Measurements from ENCODE around the gene PKIG. TPM values are rescaled to one million over a fixed set of nuclear protein-coding genes. Genes with fewer than 3 reads are reported as not detected.

PKIG gene
- total RNA-seq, 1 donor from 2014 or later = 114 TPM

GRCh38 chr20:44662261-44662660, 79.9 kb downstream of the PKIG start:
- no peak for DNase-seq (ENCODE audit: low spot score)

GRCh38 chr20:44664131-44664530, 81.8 kb downstream of the PKIG start:
- no peak for DNase-seq (ENCODE audit: low spot score)

GRCh38 chr20:44666066-44666465, 83.7 kb downstream of the PKIG start:
- no peak for DNase-seq (ENCODE audit: low spot score)

Other genes starting within 250 kb of the PKIG start
- gene R3HDML, start 245.5 kb upstream of the PKIG start, total RNA-seq (ENCODE audit: insufficient read depth, low replicate concordance) = not detected
- 2.2 TPM for gene HNF4A, start 226.9 kb upstream of the PKIG start, total RNA-seq (ENCODE audit: insufficient read depth, low replicate concordance)
- gene TTPAL, start 106.7 kb upstream of the PKIG start, total RNA-seq (ENCODE audit: insufficient read depth, low replicate concordance) = 8.4 TPM
- gene SERINC3, start 60.5 kb upstream of the PKIG start, total RNA-seq (ENCODE audit: insufficient read depth, low replicate concordance) = 112 TPM
- gene ADA, start 69.1 kb downstream of the PKIG start, total RNA-seq (ENCODE audit: insufficient read depth, low replicate concordance) = 14.0 TPM
- 7.5 TPM for gene CCN5, start 132.8 kb downstream of the PKIG start, total RNA-seq (ENCODE audit: insufficient read depth, low replicate concordance)
- gene KCNK15, start 163.3 kb downstream of the PKIG start, total RNA-seq (ENCODE audit: insufficient read depth, low replicate concordance) = 0.96 TPM
- gene RIMS4, start 228.0 kb downstream of the PKIG start, total RNA-seq (ENCODE audit: insufficient read depth, low replicate concordance) = 2.9 TPM